ENCODE measurements around the gene PEX6.

Gene PEX6

GRCh38 chr6:42988486-42989020 lies 9.6 kb upstream of the PEX6 start:
- Histone ChIP-seq H3K9me3 (ENCODE audit: control insufficient read depth, insufficient read depth, low read length) (no peaks in the 10 kb centered on the region), H3K4me1 (ENCODE audit: control insufficient read depth, insufficient read depth, low read length) (peaks cover 3% of the 10 kb centered on the region), H3K9ac (ENCODE audit: low read depth, low read length) (no peak overlapping the region), H3K4me3 (ENCODE audit: low read depth, low read length) (no peak overlapping the region), H3K27me3 (ENCODE audit: control insufficient read depth, insufficient read depth, low read length) (no peaks in the 10 kb centered on the region), H3K36me3 (ENCODE audit: control insufficient read depth, insufficient read depth, low read length) (peaks cover 3% of the 10 kb centered on the region)

- Histone ChIP-seq H3K4me1 (ENCODE audit: control insufficient read depth, insufficient read depth, low read length) (peaks cover 3% of the 10 kb centered on the region), H3K4me3 (ENCODE audit: low read depth, low read length) (no peak overlapping the region), H3K9ac (ENCODE audit: low read depth, low read length) (no peak overlapping the region), H3K9me3 (ENCODE audit: control insufficient read depth, insufficient read depth, low read length) (no peaks in the 10 kb centered on the region), H3K27me3 (ENCODE audit: control insufficient read depth, insufficient read depth, low read length) (no peaks in the 10 kb centered on the region), H3K36me3 (ENCODE audit: control insufficient read depth, insufficient read depth, low read length) (peaks cover 3% of the 10 kb centered on the region)
Measured at GRCh38 chr6:42987533-42988451, 8.8 kb upstream of the PEX6 start.

GRCh38 chr6:42984924-42985475 lies 6.0 kb upstream of the PEX6 start:
- Histone ChIP-seq H3K4me1 (ENCODE audit: control insufficient read depth, insufficient read depth, low read length) (peaks cover 3% of the 10 kb centered on the region), H3K9ac (ENCODE audit: low read depth, low read length) (peak overlapping the region; percentile 83), H3K36me3 (ENCODE audit: control insufficient read depth, insufficient read depth, low read length) (peaks cover under 1% of the 10 kb centered on the region), H3K4me3 (ENCODE audit: low read depth, low read length) (peak overlapping the region; percentile 67), H3K27me3 (ENCODE audit: control insufficient read depth, insufficient read depth, low read length) (no peaks in the 10 kb centered on the region), H3K9me3 (ENCODE audit: control insufficient read depth, insufficient read depth, low read length) (no peaks in the 10 kb centered on the region)

- no peaks in the 10 kb centered on the region for H3K9me3 ChIP-seq (ENCODE audit: control insufficient read depth, insufficient read depth, low read length)
- H3K4me3 ChIP-seq (ENCODE audit: low read depth, low read length): peak within 1 kb of the TSS; percentile 77
- no peaks in the 10 kb centered on the region for H3K27me3 ChIP-seq (ENCODE audit: control insufficient read depth, insufficient read depth, low read length)
- H3K4me1 ChIP-seq (ENCODE audit: control insufficient read depth, insufficient read depth, low read length): peaks cover 3% of the 10 kb centered on the region
- no peaks in the 10 kb centered on the region for H3K36me3 ChIP-seq (ENCODE audit: control insufficient read depth, insufficient read depth, low read length)
- peak within 1 kb of the TSS; percentile 83 for H3K9ac ChIP-seq (ENCODE audit: low read depth, low read length)
Measured at GRCh38 chr6:42984001-42984923, 5.3 kb upstream of the PEX6 start, which contains the start of gene PPP2R5D. Gene PPP2R5D, plus strand, starts transcription at chr6:42984570. Its CDS starts 108 bp downstream, at chr6:42984678.

GRCh38 chr6:42981836-42982235 lies 2.9 kb upstream of the PEX6 start:
- Histone ChIP-seq H3K27me3 (ENCODE audit: control insufficient read depth, insufficient read depth, low read length) (no peaks in the 10 kb centered on the region), H3K9me3 (ENCODE audit: control insufficient read depth, insufficient read depth, low read length) (no peaks in the 10 kb centered on the region), H3K4me1 (ENCODE audit: control insufficient read depth, insufficient read depth, low read length) (peaks cover 3% of the 10 kb centered on the region), H3K9ac (ENCODE audit: low read depth, low read length) (no peak overlapping the region), H3K4me3 (ENCODE audit: low read depth, low read length) (no peak overlapping the region), H3K36me3 (ENCODE audit: control insufficient read depth, insufficient read depth, low read length) (no peaks in the 10 kb centered on the region)

- H3K9me3 ChIP-seq (ENCODE audit: control insufficient read depth, insufficient read depth, low read length): no peaks in the 10 kb centered on the region
- peak overlapping the region; percentile 80 for H3K9ac ChIP-seq (ENCODE audit: low read depth, low read length)
- H3K27me3 ChIP-seq (ENCODE audit: control insufficient read depth, insufficient read depth, low read length): no peaks in the 10 kb centered on the region
- H3K4me3 ChIP-seq (ENCODE audit: low read depth, low read length): peak overlapping the region; percentile 83
- no peaks in the 10 kb centered on the region for H3K36me3 ChIP-seq (ENCODE audit: control insufficient read depth, insufficient read depth, low read length)
- H3K4me1 ChIP-seq (ENCODE audit: control insufficient read depth, insufficient read depth, low read length): no peaks in the 10 kb centered on the region
Measured at GRCh38 chr6:42979523-42980177, 669 bp upstream of the PEX6 start.

GRCh38 chr6:42978487-42978838 lies 518 bp downstream of the PEX6 start:
- Histone ChIP-seq H3K36me3 (ENCODE audit: control insufficient read depth, insufficient read depth, low read length) (no peaks in the 10 kb centered on the region), H3K9ac (ENCODE audit: low read depth, low read length) (peak overlapping the region; percentile 80), H3K4me1 (ENCODE audit: control insufficient read depth, insufficient read depth, low read length) (no peaks in the 10 kb centered on the region), H3K4me3 (ENCODE audit: low read depth, low read length) (peak overlapping the region; percentile 83), H3K27me3 (ENCODE audit: control insufficient read depth, insufficient read depth, low read length) (no peaks in the 10 kb centered on the region), H3K9me3 (ENCODE audit: control insufficient read depth, insufficient read depth, low read length) (no peaks in the 10 kb centered on the region)

GRCh38 chr6:42974919-42975505 lies 4.0 kb downstream of the PEX6 start:
- no peaks in the 10 kb centered on the region for H3K27me3 ChIP-seq (ENCODE audit: control insufficient read depth, insufficient read depth, low read length)
- H3K9ac ChIP-seq (ENCODE audit: low read depth, low read length): no peak overlapping the region
- no peaks in the 10 kb centered on the region for H3K9me3 ChIP-seq (ENCODE audit: control insufficient read depth, insufficient read depth, low read length)
- peaks cover 3% of the 10 kb centered on the region for H3K4me1 ChIP-seq (ENCODE audit: control insufficient read depth, insufficient read depth, low read length)
- H3K4me3 ChIP-seq (ENCODE audit: low read depth, low read length): no peak overlapping the region
- H3K36me3 ChIP-seq (ENCODE audit: control insufficient read depth, insufficient read depth, low read length): no peaks in the 10 kb centered on the region

GRCh38 chr6:42973926-42974325 lies 5.1 kb downstream of the PEX6 start:
- Histone ChIP-seq H3K9ac (ENCODE audit: low read depth, low read length) (no peak overlapping the region), H3K36me3 (ENCODE audit: control insufficient read depth, insufficient read depth, low read length) (no peaks in the 10 kb centered on the region), H3K4me1 (ENCODE audit: control insufficient read depth, insufficient read depth, low read length) (peaks cover 3% of the 10 kb centered on the region), H3K27me3 (ENCODE audit: control insufficient read depth, insufficient read depth, low read length) (no peaks in the 10 kb centered on the region), H3K4me3 (ENCODE audit: low read depth, low read length) (no peak overlapping the region), H3K9me3 (ENCODE audit: control insufficient read depth, insufficient read depth, low read length) (no peaks in the 10 kb centered on the region)

GRCh38 chr6:42971746-42972327 lies 7.1 kb downstream of the PEX6 start:
- no peaks in the 10 kb centered on the region for H3K9me3 ChIP-seq (ENCODE audit: control insufficient read depth, insufficient read depth, low read length)
- H3K4me1 ChIP-seq (ENCODE audit: control insufficient read depth, insufficient read depth, low read length): peaks cover 3% of the 10 kb centered on the region
- no peak overlapping the region for H3K4me3 ChIP-seq (ENCODE audit: low read depth, low read length)
- H3K9ac ChIP-seq (ENCODE audit: low read depth, low read length): no peak overlapping the region
- H3K36me3 ChIP-seq (ENCODE audit: control insufficient read depth, insufficient read depth, low read length): peaks cover 3% of the 10 kb centered on the region
- no peaks in the 10 kb centered on the region for H3K27me3 ChIP-seq (ENCODE audit: control insufficient read depth, insufficient read depth, low read length)
